ENCODE data around the gene OR13C9. TPM values are rescaled to one million over a fixed set of nuclear protein-coding genes. Genes with fewer than 3 reads are reported as not detected.

Gene OR13C9, protein sequence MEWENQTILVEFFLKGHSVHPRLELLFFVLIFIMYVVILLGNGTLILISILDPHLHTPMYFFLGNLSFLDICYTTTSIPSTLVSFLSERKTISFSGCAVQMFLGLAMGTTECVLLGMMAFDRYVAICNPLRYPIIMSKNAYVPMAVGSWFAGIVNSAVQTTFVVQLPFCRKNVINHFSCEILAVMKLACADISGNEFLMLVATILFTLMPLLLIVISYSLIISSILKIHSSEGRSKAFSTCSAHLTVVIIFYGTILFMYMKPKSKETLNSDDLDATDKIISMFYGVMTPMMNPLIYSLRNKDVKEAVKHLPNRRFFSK
- not detected in 2 replicates for total RNA-seq

DNA sequence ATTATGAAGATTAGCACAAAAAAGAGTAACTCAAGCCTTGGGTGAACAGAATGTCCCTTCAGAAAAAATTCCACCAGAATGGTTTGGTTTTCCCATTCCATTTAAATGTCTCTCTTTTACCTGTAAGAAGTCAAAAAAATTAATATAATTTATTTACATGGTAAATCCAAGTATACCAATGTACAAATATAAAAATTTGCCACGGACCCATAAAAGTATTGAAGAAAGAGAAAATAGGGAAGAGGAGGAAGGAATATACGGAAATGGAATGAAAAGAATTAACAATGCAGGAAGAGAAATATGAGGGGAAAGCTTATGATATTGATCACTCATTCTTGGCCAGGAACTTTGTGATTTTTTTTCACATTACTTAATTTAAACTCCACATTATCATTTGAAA lies at the start of gene OR13C9:
Gene OR13C9, minus strand, starts transcription at position 101 of the 400 bp plus-strand sequence. Its CDS starts 0 bp downstream, at position 101.

DNA sequence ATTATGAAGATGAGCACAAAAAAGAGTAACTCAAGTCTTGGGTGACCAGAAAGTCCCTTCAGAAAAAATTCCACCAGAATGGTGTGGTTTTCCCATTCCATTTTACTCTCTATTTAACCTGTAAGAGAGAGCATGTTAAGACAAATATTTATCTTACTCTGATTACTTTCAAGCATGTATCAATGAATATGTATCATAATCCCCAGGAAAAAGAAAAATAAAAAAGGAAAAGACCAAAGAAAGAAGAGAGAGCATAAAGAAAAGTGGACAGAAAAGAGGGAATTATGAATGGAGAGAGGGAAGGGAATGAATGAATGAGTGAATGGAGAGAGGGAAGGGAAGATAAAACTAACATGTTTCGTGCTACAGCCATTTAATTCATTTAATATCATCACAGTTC lies 12.5 kb downstream of the OR13C9 start, which contains the start of gene OR13C2:
Gene OR13C2, minus strand, starts transcription at position 101 of the 400 bp plus-strand sequence. Its CDS starts 0 bp downstream, at position 101.

DNA sequence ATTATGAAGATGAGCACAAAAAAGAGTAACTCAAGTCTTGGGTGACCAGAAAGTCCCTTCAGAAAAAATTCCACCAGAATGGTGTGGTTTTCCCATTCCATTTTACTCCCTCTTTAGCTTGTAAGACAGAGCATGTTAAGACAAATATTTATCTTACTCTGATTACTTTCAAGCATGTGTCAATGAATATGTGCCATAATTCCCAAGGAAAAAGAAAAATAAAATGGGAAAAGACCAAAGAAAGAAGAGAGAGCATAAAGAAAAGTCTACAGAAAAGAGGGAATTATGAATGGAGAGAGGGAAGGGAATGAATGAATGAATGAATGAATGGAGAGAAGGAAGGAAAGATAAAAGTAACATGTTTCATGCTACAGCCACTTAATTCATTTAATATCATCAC lies 18.7 kb downstream of the OR13C9 start, which contains the start of gene OR13C5:
Gene OR13C5, minus strand, starts transcription at position 101 of the 400 bp plus-strand sequence. Its CDS starts 0 bp downstream, at position 101.

DNA sequence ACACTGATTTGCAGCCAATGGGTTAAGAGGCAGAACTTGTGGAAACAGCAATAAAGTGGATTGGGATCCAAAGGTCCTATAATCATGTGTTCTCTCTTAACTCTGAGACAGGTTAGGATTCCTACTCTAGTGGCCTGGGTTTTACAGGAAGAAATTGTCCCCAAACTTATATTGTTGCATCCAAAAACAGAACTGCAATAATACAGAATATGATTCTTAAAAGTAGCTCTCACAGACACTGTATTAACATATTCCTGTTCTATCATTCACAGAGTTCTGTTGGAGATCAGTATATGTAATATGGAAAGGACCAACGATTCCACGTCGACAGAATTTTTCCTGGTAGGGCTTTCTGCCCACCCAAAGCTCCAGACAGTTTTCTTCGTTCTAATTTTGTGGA lies 49.1 kb downstream of the OR13C9 start, which contains the start of gene OR13C8:
Gene OR13C8, plus strand, starts transcription at position 301 of the 400 bp plus-strand sequence. Its CDS starts 0 bp downstream, at position 301.

Other genes starting within 250 kb of the OR13C9 start
- gene OR13F1, start 113.9 kb downstream of the OR13C9 start, total RNA-seq = not detected in 2 replicates
- not detected in 2 replicates for gene OR13C4, start 91.0 kb downstream of the OR13C9 start, total RNA-seq
- gene OR13C3, start 81.3 kb downstream of the OR13C9 start, total RNA-seq = not detected in 2 replicates
- gene OR13C8, start 49.0 kb downstream of the OR13C9 start, total RNA-seq = not detected in 2 replicates
- not detected in 2 replicates for gene OR13C5, start 18.8 kb downstream of the OR13C9 start, total RNA-seq
- gene OR13C2, start 12.6 kb downstream of the OR13C9 start, total RNA-seq = not detected in 2 replicates
- not detected in 2 replicates for gene OR13D1, start 76.3 kb upstream of the OR13C9 start, total RNA-seq
- gene NIPSNAP3A, start 129.5 kb upstream of the OR13C9 start, total RNA-seq = 20.8 and 21.7 TPM in 2 replicates
- gene NIPSNAP3B, start 145.9 kb upstream of the OR13C9 start, total RNA-seq = 0.17 and 1.2 TPM in 2 replicates